ENCODE data around the gene BBLN.
"Not testable (repeated sequence)": the region's sequence is repeated elsewhere in the genome, so short reads cannot be mapped to it uniquely, and the experiment has no call there.

DNA sequence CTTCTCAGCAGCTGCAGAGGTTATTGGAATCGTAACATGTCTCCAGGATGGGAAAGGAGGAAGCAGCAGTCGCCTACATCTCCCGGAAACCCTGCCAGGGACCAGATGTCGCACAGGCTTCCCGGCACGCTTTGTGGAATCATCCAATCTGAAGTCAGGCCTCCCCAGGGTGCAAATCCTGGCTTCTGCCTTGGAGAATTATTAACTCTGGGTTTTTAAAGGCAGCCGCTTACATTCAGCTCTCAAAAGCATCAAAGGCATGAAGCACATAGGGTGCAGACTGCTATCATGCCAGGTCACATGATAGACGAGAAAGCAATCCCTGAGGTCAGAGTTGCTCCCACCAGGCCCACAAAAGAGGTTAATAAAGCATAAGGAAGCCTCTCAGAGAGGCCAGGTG is 27.9 kb upstream of the BBLN start:
- TF ChIP-seq, protein P1, sequence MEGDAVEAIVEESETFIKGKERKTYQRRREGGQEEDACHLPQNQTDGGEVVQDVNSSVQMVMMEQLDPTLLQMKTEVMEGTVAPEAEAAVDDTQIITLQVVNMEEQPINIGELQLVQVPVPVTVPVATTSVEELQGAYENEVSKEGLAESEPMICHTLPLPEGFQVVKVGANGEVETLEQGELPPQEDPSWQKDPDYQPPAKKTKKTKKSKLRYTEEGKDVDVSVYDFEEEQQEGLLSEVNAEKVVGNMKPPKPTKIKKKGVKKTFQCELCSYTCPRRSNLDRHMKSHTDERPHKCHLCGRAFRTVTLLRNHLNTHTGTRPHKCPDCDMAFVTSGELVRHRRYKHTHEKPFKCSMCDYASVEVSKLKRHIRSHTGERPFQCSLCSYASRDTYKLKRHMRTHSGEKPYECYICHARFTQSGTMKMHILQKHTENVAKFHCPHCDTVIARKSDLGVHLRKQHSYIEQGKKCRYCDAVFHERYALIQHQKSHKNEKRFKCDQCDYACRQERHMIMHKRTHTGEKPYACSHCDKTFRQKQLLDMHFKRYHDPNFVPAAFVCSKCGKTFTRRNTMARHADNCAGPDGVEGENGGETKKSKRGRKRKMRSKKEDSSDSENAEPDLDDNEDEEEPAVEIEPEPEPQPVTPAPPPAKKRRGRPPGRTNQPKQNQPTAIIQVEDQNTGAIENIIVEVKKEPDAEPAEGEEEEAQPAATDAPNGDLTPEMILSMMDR (IDR thresholded peaks at IDR 0.05; ENCODE audit: low read length) = not testable (repeated sequence)
- TF ChIP-seq EZH2 (optimal IDR thresholded peaks at IDR 0.05; ENCODE audit: low read depth, low read length) = not testable (repeated sequence)

Measured in MM.1S (cell line).